Measurements from ENCODE around the gene TPK1.

The TPK1 gene

DNA sequence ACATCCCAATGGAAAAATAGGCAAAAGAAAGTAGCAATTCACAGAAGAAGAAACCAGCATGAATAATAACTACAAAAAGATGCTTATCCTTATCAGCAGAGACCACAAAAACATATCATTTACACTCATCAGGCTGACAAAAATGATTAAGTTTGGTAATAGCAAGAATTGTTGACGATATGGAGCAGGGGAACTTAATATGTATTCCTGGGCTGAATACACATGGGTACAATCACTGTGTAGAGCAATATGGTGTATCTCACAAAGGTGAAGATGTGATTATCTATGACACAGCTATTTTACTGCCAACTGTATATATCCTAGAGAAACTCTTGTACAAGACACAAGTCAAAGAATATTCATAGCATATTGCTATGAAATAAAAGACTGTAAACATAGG is 290.5 kb downstream of the TPK1 start:
- no peaks in the 10 kb centered on the region for H3K36me3 ChIP-seq (ENCODE audit: low read depth)
- no peaks in the 10 kb centered on the region for H3K9me3 ChIP-seq (ENCODE audit: severe bottlenecking)
- no peak for DNase-seq (ENCODE audit: low spot score)
- TF ChIP-seq, protein P1, sequence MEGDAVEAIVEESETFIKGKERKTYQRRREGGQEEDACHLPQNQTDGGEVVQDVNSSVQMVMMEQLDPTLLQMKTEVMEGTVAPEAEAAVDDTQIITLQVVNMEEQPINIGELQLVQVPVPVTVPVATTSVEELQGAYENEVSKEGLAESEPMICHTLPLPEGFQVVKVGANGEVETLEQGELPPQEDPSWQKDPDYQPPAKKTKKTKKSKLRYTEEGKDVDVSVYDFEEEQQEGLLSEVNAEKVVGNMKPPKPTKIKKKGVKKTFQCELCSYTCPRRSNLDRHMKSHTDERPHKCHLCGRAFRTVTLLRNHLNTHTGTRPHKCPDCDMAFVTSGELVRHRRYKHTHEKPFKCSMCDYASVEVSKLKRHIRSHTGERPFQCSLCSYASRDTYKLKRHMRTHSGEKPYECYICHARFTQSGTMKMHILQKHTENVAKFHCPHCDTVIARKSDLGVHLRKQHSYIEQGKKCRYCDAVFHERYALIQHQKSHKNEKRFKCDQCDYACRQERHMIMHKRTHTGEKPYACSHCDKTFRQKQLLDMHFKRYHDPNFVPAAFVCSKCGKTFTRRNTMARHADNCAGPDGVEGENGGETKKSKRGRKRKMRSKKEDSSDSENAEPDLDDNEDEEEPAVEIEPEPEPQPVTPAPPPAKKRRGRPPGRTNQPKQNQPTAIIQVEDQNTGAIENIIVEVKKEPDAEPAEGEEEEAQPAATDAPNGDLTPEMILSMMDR (IDR thresholded peaks at IDR 0.05; ENCODE audit: poor library complexity, severe bottlenecking): no peak
- no peaks in the 10 kb centered on the region for H3K27me3 ChIP-seq (ENCODE audit: insufficient read depth, poor library complexity, severe bottlenecking)
- no peak overlapping the region for H3K4me3 ChIP-seq (ENCODE audit: severe bottlenecking)
- no peak for ATAC-seq (ENCODE audit: low read depth)
- no peaks in the 10 kb centered on the region for H3K4me1 ChIP-seq (ENCODE audit: insufficient read depth, poor library complexity, severe bottlenecking)
- no peak overlapping the region for H3K27ac ChIP-seq (ENCODE audit: poor library complexity, severe bottlenecking)

DNA sequence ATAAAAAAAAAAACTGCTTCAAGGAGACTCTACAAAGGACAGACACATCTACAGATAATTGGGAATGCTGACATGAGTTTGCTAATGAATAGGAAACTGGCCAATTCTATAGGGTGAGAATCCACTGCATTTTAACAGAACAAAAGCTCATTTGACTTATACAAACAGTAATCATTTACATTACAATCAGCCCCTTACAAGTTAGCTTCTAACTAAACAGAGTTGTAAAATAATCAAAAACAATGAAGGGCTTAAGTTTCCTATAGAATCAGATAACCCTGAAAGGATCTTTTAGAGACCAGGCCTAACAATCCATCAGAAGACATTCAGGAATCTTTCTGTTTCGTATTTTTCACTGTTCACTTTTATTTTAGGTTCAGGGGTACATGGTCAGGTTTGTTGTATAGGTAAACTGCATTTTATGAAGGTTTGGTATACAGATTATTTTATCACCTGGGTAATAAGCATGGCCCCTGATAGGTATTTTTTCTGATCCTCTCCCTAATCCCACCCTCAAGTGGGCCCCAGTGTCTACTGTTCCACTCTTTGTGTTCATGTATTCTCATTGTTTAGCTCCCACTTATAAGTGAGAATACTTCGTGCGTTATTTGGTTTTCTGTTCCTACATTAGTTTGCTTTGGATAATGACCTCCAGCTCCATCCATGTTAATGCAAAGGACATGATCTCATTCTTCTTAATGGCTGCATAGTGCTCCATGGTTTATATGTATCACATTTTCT is 301.0 kb downstream of the TPK1 start:
- TF ChIP-seq, protein P1 (IDR thresholded peaks at IDR 0.05; ENCODE audit: poor library complexity, severe bottlenecking): no peak
- H3K9me3 ChIP-seq (ENCODE audit: severe bottlenecking): no peaks in the 10 kb centered on the region
- no peak overlapping the region for H3K4me3 ChIP-seq (ENCODE audit: severe bottlenecking)
- H3K36me3 ChIP-seq (ENCODE audit: low read depth): no peaks in the 10 kb centered on the region
- no peak for DNase-seq (ENCODE audit: low spot score)
- H3K4me1 ChIP-seq (ENCODE audit: insufficient read depth, poor library complexity, severe bottlenecking): no peaks in the 10 kb centered on the region
- no peaks in the 10 kb centered on the region for H3K27me3 ChIP-seq (ENCODE audit: insufficient read depth, poor library complexity, severe bottlenecking)
- no peak for ATAC-seq (ENCODE audit: low read depth)
- H3K27ac ChIP-seq (ENCODE audit: poor library complexity, severe bottlenecking): no peak overlapping the region

DNA sequence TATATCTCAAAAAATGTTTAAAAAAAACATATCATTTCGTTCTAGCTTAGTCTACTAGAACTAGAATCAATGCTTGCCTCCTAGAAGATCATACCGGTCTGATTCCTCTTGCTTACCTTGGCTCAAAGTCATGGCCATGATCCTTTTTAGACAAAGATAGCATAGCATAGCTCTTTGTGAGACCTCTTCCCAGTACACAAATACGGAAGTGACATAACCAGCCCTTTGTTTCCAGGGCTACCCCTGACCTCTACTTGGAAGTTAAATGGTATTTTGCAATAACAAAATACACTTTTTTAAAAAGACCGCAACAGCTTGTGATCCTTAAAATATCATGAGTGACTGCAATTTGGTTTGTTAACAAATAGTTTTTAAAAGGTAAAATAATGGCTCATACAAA is 301.7 kb downstream of the TPK1 start:
- H3K4me3 ChIP-seq (ENCODE audit: severe bottlenecking): no peak overlapping the region
- no peak for ATAC-seq (ENCODE audit: low read depth)
- TF ChIP-seq, protein P1 (IDR thresholded peaks at IDR 0.05; ENCODE audit: poor library complexity, severe bottlenecking): no peak

DNA sequence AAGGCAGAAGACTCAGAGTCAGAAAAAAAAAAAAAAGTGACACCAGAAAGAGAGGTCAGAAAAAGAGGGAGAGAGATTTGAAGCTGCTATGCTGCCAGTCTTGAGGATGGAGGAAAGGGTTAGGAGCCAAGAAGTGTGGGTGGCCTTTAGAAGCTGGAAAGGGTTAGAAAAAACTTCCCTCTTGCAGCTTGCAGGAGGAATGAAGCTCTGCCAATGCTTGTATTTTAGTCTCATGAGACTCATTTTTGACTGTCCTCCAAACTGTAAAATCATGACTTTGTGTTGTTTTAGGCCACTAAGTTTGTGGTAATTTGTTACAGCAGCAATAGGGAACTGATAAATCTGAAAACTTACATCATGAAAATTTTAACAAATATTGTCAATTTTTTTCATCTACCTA is 304.7 kb downstream of the TPK1 start:
- no peak for ATAC-seq (ENCODE audit: low read depth)
- DNase-seq (ENCODE audit: low spot score): no peak
- TF ChIP-seq, protein P1 (IDR thresholded peaks at IDR 0.05; ENCODE audit: poor library complexity, severe bottlenecking): no peak
- Histone ChIP-seq H3K9me3 (ENCODE audit: severe bottlenecking) (no peaks in the 10 kb centered on the region), H3K27ac (ENCODE audit: poor library complexity, severe bottlenecking) (no peak overlapping the region), H3K4me3 (ENCODE audit: severe bottlenecking) (no peak overlapping the region), H3K36me3 (ENCODE audit: low read depth) (no peaks in the 10 kb centered on the region), H3K4me1 (ENCODE audit: insufficient read depth, poor library complexity, severe bottlenecking) (no peaks in the 10 kb centered on the region), H3K27me3 (ENCODE audit: insufficient read depth, poor library complexity, severe bottlenecking) (no peaks in the 10 kb centered on the region)

More for the DNA sequence above, 301.7 kb downstream of the TPK1 start:
- H3K36me3 ChIP-seq (ENCODE audit: low read depth): no peaks in the 10 kb centered on the region
- no peak for DNase-seq (ENCODE audit: low spot score)
- no peaks in the 10 kb centered on the region for H3K9me3 ChIP-seq (ENCODE audit: severe bottlenecking)
- H3K27ac ChIP-seq (ENCODE audit: poor library complexity, severe bottlenecking): no peak overlapping the region
- no peaks in the 10 kb centered on the region for H3K27me3 ChIP-seq (ENCODE audit: insufficient read depth, poor library complexity, severe bottlenecking)
- H3K4me1 ChIP-seq (ENCODE audit: insufficient read depth, poor library complexity, severe bottlenecking): no peaks in the 10 kb centered on the region

DNA sequence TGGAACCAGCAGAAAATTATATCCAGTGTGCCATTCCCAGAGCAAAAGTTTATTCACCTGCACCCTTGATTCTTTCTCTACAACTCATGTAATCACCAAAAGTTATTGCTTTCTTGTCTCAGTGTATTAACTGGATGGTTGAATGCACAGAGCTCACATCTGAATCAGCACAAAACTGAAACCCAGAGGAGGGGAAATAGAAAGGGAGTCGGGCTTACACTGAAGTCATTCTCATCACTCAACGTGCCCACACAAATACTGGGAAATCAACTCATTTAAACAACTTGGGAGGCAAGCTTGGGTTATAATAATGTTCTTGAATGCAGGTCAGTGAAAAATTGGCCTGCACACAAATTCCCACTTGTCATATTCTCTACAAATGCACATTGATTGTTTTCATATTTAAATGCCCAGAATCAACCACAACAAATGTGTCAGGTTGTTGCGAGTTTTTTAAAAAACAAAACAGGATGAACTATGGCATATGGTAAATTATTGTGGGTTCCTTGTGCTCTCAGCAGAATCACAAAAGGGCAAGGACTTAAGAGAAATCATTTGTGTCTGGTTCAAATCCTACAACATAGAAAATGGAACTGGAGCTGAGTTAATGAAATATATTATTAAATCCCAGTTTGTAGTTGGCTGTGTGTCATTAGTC is 306.5 kb downstream of the TPK1 start:
- no peak for DNase-seq (ENCODE audit: low spot score)
- TF ChIP-seq, protein P1 (IDR thresholded peaks at IDR 0.05; ENCODE audit: poor library complexity, severe bottlenecking): no peak
- Histone ChIP-seq H3K4me1 (ENCODE audit: insufficient read depth, poor library complexity, severe bottlenecking) (no peaks in the 10 kb centered on the region), H3K9me3 (ENCODE audit: severe bottlenecking) (no peaks in the 10 kb centered on the region), H3K4me3 (ENCODE audit: severe bottlenecking) (no peak overlapping the region), H3K36me3 (ENCODE audit: low read depth) (no peaks in the 10 kb centered on the region), H3K27me3 (ENCODE audit: insufficient read depth, poor library complexity, severe bottlenecking) (no peaks in the 10 kb centered on the region), H3K27ac (ENCODE audit: poor library complexity, severe bottlenecking) (no peak overlapping the region)
- ATAC-seq (ENCODE audit: low read depth): no peak
